ENCODE data around the gene NWD2.

- TF ChIP-seq, protein P1, sequence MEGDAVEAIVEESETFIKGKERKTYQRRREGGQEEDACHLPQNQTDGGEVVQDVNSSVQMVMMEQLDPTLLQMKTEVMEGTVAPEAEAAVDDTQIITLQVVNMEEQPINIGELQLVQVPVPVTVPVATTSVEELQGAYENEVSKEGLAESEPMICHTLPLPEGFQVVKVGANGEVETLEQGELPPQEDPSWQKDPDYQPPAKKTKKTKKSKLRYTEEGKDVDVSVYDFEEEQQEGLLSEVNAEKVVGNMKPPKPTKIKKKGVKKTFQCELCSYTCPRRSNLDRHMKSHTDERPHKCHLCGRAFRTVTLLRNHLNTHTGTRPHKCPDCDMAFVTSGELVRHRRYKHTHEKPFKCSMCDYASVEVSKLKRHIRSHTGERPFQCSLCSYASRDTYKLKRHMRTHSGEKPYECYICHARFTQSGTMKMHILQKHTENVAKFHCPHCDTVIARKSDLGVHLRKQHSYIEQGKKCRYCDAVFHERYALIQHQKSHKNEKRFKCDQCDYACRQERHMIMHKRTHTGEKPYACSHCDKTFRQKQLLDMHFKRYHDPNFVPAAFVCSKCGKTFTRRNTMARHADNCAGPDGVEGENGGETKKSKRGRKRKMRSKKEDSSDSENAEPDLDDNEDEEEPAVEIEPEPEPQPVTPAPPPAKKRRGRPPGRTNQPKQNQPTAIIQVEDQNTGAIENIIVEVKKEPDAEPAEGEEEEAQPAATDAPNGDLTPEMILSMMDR (IDR thresholded peaks at IDR 0.05; ENCODE audit: low read depth, low read length, poor library complexity, severe bottlenecking): no peak
- no peak for TF ChIP-seq EZH2phosphoT487 (IDR thresholded peaks at IDR 0.05; ENCODE audit: borderline replicate concordance, low read length)
Observed at GRCh38 chr4:37453999-37454800, 209.7 kb downstream of the NWD2 start.
